Liver (tissue), 3 donors: Measurements from ENCODE around the gene CACNA1D.

Experiments used
- ATF3 ChIP-seq: IDR thresholded peaks from 2 replicates; pipeline ENCODE4 v1.6.1; 2016; ENCODE audit warnings: antibody characterized with exemption
- CTCF ChIP-seq: fragments of 150-350 bp; IDR thresholded peaks from 2 replicates; pipeline ENCODE4 v1.5.1; 2017; ENCODE audit warnings: improper control_type of control experiment, low read depth, low read length; ENCODE audit not compliant: missing input control
- FOXA1 ChIP-seq: IDR thresholded peaks from 2 replicates; pipeline ENCODE4 v1.6.1; 2016; ENCODE audit warnings: antibody characterized with exemption
- GABPA ChIP-seq, 2 donors: IDR thresholded peaks in 1 of 2; conservative IDR thresholded peaks in 1 of 2; 2 replicates each; pipeline ENCODE4 v1.6.1; 2016; ENCODE audit warnings: antibody characterized with exemption in 2 of 2, mild to moderate bottlenecking in 1 of 2, moderate library complexity in 1 of 2
- HNF4A ChIP-seq, 2 donors: conservative IDR thresholded peaks; 2 replicates each; pipeline ENCODE4 v1.6.1; 2016; ENCODE audit warnings: antibody characterized with exemption in 2 of 2, mild to moderate bottlenecking in 2 of 2
- HNF4G ChIP-seq: IDR thresholded peaks from 2 replicates; pipeline ENCODE4 v1.6.1; 2016; ENCODE audit warnings: antibody characterized with exemption
- JUND ChIP-seq, 2 donors: IDR thresholded peaks; 2 replicates each; pipeline ENCODE4 v1.6.1; 2016; ENCODE audit warnings: antibody characterized with exemption in 2 of 2
- MAX ChIP-seq: IDR thresholded peaks from 2 replicates; pipeline ENCODE4 v1.6.1; 2016; ENCODE audit warnings: antibody characterized with exemption
- SP1 ChIP-seq: IDR thresholded peaks from 2 replicates; pipeline ENCODE4 v1.6.1; 2018; ENCODE audit warnings: antibody characterized with exemption, mild to moderate bottlenecking
- TAF1 ChIP-seq: conservative IDR thresholded peaks from 2 replicates; pipeline ENCODE4 v1.6.1; 2016; ENCODE audit warnings: antibody characterized with exemption, mild to moderate bottlenecking
- YY1 ChIP-seq: IDR thresholded peaks from 2 replicates; pipeline ENCODE4 v1.6.1; 2016; ENCODE audit warnings: antibody characterized with exemption, mild to moderate bottlenecking
- ZBTB33 ChIP-seq: IDR thresholded peaks from 2 replicates; pipeline ENCODE4 v1.6.1; 2016; ENCODE audit warnings: antibody characterized with exemption
- donor health status: healthy.
- donor health status: healthy.

GRCh38 chr3:53649816-53650215 lies 155.4 kb downstream of the CACNA1D start:
- TF ChIP-seq CTCF (no peak), GABPA (IDR thresholded peaks at IDR 0.05 in 1 of 2, conservative IDR thresholded peaks at IDR 0.05 in 1 of 2) (no peak), HNF4A (conservative IDR thresholded peaks at IDR 0.05) (no peak), FOXA1 (no peak), JUND (IDR thresholded peaks at IDR 0.05) (no peak), ATF3 (no peak), MAX (no peak), TAF1 (no peak), YY1 (no peak), SP1 (no peak), HNF4G (no peak), ZBTB33 (no peak)
